ENCODE results near the gene HACD2. TPM values are rescaled to one million over a fixed set of nuclear protein-coding genes. Genes with fewer than 3 reads are reported as not detected.

HACD2 gene
- total and polyA plus RNA-seq, 2 donors (not counting 3 experiments of a cell fraction or from before 2014, with no cell fraction given): 17.0 to 20.9 TPM

DNA sequence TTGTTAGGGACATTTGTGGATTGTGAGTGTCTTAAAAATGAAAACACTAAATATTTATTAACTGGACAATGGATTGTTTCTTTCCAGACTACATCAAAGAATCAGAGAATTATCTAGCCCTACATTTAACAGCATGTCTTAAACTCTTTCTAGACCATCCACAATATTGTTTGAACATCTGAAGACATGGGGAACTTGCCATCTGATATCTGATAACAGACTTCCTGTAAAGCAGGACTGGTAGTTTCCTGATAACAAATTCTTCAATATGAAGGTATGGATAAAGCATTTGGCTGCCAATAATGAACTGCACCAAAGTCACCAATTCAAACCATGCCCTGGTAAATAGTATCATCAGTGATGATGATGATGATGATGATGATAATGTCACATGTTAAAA lies 26.2 kb upstream of the HACD2 start:
- H3K9me1 ChIP-seq (replicated peaks; ENCODE audit: control insufficient read depth, extremely low read depth, insufficient read depth, low read length): no peaks in the 10 kb centered on the region
- no peaks in the 10 kb centered on the region for H3K9me3 ChIP-seq (replicated peaks; ENCODE audit: control insufficient read depth, insufficient read depth, low read length)
- no TSS peak for BruUV-seq (replicated peaks)
- no peaks in the 10 kb centered on the region for H3K79me2 ChIP-seq (ENCODE audit: control insufficient read depth, insufficient read depth, low read length)
- intact Hi-C loops (cut with micrococcal nuclease) (no loop called here), dilution Hi-C loops (cut with MboI; ENCODE audit: extremely low pct_ligation_motif_present, low sequenced_read_pairs) (no loop called here)
- ChIA-PET POLR2A (no interaction called here), CTCF (no interaction called here)
- TF ChIP-seq, protein P1, sequence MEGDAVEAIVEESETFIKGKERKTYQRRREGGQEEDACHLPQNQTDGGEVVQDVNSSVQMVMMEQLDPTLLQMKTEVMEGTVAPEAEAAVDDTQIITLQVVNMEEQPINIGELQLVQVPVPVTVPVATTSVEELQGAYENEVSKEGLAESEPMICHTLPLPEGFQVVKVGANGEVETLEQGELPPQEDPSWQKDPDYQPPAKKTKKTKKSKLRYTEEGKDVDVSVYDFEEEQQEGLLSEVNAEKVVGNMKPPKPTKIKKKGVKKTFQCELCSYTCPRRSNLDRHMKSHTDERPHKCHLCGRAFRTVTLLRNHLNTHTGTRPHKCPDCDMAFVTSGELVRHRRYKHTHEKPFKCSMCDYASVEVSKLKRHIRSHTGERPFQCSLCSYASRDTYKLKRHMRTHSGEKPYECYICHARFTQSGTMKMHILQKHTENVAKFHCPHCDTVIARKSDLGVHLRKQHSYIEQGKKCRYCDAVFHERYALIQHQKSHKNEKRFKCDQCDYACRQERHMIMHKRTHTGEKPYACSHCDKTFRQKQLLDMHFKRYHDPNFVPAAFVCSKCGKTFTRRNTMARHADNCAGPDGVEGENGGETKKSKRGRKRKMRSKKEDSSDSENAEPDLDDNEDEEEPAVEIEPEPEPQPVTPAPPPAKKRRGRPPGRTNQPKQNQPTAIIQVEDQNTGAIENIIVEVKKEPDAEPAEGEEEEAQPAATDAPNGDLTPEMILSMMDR (IDR thresholded peaks at IDR 0.05; ENCODE audit: extremely low read depth in 1 of 2, insufficient read depth in 1 of 2, low read depth in 1 of 2, low read length in 2 of 2): no peak
- no peak for TF ChIP-seq MYC (IDR thresholded peaks at IDR 0.05; ENCODE audit: low read depth, low read length)
- peak; percentile 49 for TF ChIP-seq GATA2 (IDR thresholded peaks at IDR 0.05; ENCODE audit: insufficient read depth, insufficient read length, low read depth, low read length)
- TF ChIP-seq JUN (IDR thresholded peaks at IDR 0.05; ENCODE audit: borderline replicate concordance, insufficient read depth, insufficient read length, low read depth): no peak
- TF ChIP-seq FOS (IDR thresholded peaks at IDR 0.05; ENCODE audit: borderline replicate concordance, insufficient read depth, low read length): no peak
- TF ChIP-seq POLR2A (IDR thresholded peaks at IDR 0.05; ENCODE audit: low read depth, low read length): no peak
- no peak for TF ChIP-seq EZH2 (IDR thresholded peaks at IDR 0.05; ENCODE audit: borderline replicate concordance, low read depth, low read length, severe bottlenecking)
- TF ChIP-seq, protein P2, sequence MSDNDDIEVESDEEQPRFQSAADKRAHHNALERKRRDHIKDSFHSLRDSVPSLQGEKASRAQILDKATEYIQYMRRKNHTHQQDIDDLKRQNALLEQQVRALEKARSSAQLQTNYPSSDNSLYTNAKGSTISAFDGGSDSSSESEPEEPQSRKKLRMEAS (IDR thresholded peaks at IDR 0.05; ENCODE audit: insufficient read depth, insufficient read length): no peak
- H3K36me3 ChIP-seq (ENCODE audit: control insufficient read depth in 2 of 2, extremely low read depth in 1 of 2, insufficient read depth in 2 of 2, low read length in 2 of 2): no peaks in the 10 kb centered on the region
- H2AFZ ChIP-seq (ENCODE audit: low read depth, low read length): no peak overlapping the region
- DNase-seq (ENCODE audit: low read depth, low spot score) (peak; percentile 23), FAIRE-seq (no peak)
- no peak overlapping the region for H3K4me2 ChIP-seq (ENCODE audit: insufficient read depth, low read length)
- no peaks in the 10 kb centered on the region for H4K20me1 ChIP-seq (replicated peaks; ENCODE audit: control insufficient read depth, extremely low read depth, insufficient read depth, low read length)
- no peak overlapping the region for H3K9ac ChIP-seq (replicated peaks; ENCODE audit: extremely low read depth, insufficient read depth, low read length)
- no peaks in the 10 kb centered on the region for H3K27me3 ChIP-seq (ENCODE audit: control insufficient read depth in 2 of 2, insufficient read depth in 2 of 2, low read length in 2 of 2)
- H3K4me1 ChIP-seq (ENCODE audit: control insufficient read depth, extremely low read depth, insufficient read depth, low read length): peaks cover 4% of the 10 kb centered on the region
- no peak overlapping the region for H3K4me3 ChIP-seq (replicated peaks in 1 of 3; ENCODE audit: insufficient read depth in 1 of 3, low read depth in 1 of 3, low read length in 3 of 3)
- H3K27ac ChIP-seq (ENCODE audit: insufficient read depth, low read depth, low read length): no peak overlapping the region

Data from endothelial cell of umbilical vein (primary cell).